GM20000 (cell line): ENCODE results near the gene RPL13.

Experiments used
- DNase-seq: peaks from one replicate; pipeline ENCODE4 v3.0.0; 2012; ENCODE audit warnings: low spot score
- CTCF ChIP-seq: IDR thresholded peaks from 2 replicates; pipeline ENCODE4 v1.5.1; 2012; ENCODE audit warnings: mild to moderate bottlenecking, control low read depth; ENCODE audit errors: extremely low read depth, missing control alignments

The RPL13 gene

DNA sequence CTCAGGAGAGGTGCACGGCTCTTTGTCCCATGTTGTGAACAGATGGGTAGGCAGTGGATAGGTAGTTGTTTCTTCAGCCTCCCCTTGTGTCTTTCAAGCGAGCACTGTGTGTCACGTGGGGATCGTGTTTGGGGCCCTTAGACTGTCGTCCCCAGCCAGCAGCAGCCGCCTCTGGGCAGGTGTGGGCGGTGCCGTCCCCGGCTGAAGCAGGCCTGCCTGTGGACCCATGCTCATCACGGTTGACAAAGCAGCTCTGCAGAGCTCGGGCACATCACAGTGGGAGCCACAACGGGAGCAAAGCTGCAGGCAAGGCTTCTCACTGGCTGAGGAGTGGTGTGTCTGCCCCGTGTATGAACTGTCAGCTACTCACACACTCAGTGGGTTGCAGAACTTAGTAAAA lies 4.7 kb upstream of the RPL13 start:
- no peak for TF ChIP-seq CTCF
- DNase-seq: no peak

DNA sequence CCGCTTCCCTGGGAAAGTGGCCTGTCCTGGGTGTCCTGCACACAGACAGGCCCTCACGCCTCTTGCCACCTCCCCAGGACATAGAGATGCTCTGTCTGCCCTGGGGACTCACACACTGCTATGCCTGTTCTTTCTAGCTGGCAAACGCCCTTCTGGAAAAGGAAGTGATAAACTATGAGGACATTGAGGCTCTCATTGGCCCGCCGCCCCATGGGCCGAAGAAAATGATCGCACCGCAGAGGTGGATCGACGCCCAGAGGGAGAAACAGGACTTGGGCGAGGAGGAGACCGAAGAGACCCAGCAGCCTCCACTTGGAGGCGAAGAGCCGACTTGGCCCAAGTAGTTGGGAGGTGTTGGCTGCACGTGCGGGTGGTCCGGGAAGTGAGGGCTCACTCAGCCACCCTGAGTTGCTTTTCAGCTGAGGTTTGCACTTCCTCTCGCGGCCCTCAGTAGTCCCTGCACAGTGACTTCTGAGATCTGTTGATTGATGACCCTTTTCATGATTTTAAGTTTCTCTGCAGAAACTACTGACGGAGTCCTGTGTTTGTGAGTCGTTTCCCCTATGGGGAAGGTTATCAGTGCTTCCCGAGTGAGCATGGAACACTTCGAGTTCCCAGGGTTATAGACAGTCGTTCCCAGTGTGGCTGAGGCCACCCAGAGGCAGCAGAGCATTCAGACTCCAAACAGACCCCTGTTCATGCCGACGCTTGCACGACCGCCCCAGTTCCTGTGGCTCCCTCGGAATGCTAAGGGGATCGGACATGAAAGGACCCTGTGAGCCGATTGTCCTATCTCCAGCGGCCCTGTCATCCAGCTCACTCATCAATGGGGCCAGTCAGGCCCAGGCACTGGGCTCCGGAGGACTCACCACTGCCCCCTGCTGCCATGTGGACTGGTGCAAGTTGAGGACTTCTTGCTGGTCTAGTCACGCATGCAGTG lies 3.5 kb upstream of the RPL13 start:
- DNase-seq: peak; percentile 87
- peak; percentile 83 for TF ChIP-seq CTCF

- TF ChIP-seq CTCF: no peak
- DNase-seq: no peak
Measured at GRCh38 chr16:89557690-89558490, 2.6 kb upstream of the RPL13 start.

DNA sequence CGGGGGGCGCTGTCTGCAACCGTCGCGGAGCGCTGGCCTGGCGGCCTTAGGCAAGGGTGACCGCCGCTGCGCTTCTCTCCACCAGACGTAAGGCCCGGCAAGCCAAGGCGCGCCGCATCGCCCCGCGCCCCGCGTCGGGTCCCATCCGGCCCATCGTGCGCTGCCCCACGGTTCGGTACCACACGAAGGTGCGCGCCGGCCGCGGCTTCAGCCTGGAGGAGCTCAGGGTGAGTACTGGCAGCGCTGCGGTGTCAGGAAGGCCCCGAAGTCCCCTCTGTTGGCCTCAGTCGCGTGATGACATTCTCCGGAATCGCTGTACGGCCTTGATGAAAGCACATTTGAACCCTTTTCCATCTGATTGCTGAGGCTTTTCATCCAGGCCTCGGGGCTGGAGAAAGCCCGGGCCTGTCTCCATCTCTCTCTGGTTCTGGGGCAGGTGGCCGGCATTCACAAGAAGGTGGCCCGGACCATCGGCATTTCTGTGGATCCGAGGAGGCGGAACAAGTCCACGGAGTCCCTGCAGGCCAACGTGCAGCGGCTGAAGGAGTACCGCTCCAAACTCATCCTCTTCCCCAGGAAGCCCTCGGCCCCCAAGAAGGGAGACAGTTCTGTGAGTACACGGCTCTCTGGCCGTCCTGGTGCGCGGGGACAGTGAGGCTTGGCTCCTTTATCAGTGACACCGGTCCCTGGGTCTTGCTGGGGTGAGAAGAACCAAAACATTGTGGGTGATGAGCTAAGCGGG lies 831 bp downstream of the RPL13 start:
- no peak for TF ChIP-seq CTCF
- DNase-seq: no peak

- TF ChIP-seq CTCF: no peak
- DNase-seq: no peak
Measured at GRCh38 chr16:89561884-89562599, 1.6 kb downstream of the RPL13 start.

DNA sequence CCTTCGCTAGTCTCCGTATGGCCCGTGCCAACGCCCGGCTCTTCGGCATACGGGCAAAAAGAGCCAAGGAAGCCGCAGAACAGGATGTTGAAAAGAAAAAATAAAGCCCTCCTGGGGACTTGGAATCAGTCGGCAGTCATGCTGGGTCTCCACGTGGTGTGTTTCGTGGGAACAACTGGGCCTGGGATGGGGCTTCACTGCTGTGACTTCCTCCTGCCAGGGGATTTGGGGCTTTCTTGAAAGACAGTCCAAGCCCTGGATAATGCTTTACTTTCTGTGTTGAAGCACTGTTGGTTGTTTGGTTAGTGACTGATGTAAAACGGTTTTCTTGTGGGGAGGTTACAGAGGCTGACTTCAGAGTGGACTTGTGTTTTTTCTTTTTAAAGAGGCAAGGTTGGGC lies 2.5 kb downstream of the RPL13 start:
- no peak for DNase-seq

More for the DNA sequence above, 2.5 kb downstream of the RPL13 start:
- no peak for TF ChIP-seq CTCF
